Retinal pigment epithelial cell (primary cell): ENCODE data around the gene HAO2.
"Not testable (repeated sequence)": the region's sequence is repeated elsewhere in the genome, so short reads cannot be mapped to it uniquely, and the experiment has no call there.

Source experiments
- DNase-seq: peaks from one replicate; pipeline ENCODE4 v3.0.0-alpha.2; 2010; ENCODE audit warnings: low read depth
- H3K4me3 ChIP-seq: 2 replicates; pipeline ENCODE4 v1.5.1; 2011; ENCODE audit warnings: mild to moderate bottlenecking, low read length, control low read depth, moderate library complexity
- TF ChIP-seq, protein P1 (sequence below): conservative IDR thresholded peaks from 2 replicates; pipeline ENCODE4 v1.5.1; 2011; ENCODE audit warnings: low read depth, low read length, control low read depth, inconsistent platforms

HAO2 gene

DNA sequence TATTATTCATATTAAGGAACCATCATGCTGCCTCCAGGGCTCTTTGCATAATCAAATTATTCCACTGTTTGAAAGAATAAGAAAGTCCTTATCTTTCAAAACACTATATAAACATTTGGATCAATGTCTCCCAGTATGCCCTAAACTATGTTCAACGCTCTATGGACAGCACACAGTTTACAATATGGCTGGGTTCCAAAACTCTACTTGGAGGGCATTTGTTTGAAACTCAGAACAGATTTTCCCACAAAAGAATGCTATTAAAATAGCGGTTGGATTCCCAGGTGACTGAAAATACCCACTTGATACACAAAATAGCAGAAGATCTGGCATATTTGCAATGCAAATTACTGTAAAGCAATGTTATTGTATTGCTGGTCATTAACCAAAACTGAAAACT lies 3.2 kb downstream of the HAO2 start:
- TF ChIP-seq, protein P1, sequence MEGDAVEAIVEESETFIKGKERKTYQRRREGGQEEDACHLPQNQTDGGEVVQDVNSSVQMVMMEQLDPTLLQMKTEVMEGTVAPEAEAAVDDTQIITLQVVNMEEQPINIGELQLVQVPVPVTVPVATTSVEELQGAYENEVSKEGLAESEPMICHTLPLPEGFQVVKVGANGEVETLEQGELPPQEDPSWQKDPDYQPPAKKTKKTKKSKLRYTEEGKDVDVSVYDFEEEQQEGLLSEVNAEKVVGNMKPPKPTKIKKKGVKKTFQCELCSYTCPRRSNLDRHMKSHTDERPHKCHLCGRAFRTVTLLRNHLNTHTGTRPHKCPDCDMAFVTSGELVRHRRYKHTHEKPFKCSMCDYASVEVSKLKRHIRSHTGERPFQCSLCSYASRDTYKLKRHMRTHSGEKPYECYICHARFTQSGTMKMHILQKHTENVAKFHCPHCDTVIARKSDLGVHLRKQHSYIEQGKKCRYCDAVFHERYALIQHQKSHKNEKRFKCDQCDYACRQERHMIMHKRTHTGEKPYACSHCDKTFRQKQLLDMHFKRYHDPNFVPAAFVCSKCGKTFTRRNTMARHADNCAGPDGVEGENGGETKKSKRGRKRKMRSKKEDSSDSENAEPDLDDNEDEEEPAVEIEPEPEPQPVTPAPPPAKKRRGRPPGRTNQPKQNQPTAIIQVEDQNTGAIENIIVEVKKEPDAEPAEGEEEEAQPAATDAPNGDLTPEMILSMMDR = no peak
- no peak for DNase-seq
- H3K4me3 ChIP-seq = no peak overlapping the region

DNA sequence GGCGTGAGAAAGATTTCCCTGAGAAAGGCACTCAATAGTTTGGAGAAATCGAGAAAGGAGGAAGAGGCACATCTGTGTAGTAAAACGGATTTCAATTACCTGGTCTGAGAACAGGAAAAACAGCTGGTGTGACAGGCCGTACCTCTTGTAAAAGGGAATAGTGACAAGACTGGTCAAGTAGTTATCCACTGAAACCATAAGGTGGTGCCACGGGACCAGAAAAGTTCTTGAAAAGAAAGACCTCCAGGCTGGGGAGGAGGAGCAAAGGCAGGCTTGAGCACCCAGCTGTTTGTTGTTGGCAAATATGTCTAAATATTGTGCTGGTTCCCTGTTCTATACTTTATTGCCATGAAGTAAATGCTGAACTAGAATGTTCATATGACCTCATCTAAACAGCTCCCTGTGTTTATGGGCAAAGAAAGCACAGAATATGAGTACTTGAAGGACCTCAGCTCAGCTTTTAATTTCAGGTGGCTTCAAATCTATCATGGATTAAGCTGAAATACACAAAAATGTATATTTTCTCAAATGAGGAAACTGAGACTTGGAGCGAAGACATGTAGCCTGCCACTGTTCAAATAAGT lies 4.0 kb downstream of the HAO2 start:
- TF ChIP-seq, protein P1 = peak; percentile 4
- H3K4me3 ChIP-seq = no peak overlapping the region
- no peak for DNase-seq

DNA sequence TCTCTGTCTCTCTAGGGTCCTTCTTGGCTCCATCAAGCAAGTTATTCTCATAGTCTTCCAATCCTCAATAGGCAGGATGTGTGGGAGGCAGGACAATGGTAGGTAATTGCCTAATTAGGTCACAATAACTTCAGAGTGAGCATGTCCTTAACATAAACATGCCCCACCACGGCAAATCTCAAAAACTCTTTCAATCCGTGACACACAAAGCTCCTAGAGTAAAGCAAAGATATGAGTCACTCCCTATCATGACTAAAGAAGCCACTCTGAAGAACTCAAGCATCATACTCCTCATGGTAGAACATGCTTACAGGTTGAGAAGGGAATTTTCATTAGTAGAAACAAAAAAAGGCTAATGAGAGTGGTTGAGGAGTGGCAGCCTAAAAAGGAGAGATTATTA lies 4.9 kb downstream of the HAO2 start:
- TF ChIP-seq, protein P1 = no peak
- no peak overlapping the region for H3K4me3 ChIP-seq
- no peak for DNase-seq

DNA sequence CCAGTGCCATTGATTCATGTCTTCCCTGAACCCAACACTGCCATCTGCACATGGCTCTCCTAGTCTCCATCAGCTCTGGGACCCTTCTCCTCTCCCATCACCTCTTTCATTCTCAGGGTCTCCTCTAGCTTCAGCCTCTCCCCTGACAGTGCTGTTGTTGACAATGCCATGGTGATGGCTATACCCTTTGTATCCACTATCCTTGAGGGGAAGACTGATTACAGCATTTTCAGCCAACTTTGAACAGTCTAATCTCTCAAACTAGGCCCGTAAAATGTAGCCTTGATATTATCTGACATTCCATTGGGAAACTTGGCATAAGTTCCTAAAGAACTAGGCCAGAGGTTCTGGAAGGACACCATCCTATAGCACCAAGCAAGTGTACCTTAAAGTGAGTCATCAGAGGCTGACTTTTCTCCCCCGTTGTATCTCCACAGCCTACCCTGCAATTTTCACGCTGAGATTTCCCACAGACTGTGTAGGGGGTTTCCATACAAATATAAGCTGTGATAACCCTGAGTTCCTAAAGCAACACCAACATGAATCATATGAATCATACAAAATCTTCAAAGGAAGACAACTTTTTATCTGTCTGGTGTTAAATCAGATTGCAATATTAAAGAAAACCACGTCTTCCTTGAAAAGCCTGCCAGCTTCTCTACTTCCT lies 5.8 kb downstream of the HAO2 start:
- DNase-seq = no peak
- TF ChIP-seq, protein P1 = no peak
- H3K4me3 ChIP-seq = no peak overlapping the region

DNA sequence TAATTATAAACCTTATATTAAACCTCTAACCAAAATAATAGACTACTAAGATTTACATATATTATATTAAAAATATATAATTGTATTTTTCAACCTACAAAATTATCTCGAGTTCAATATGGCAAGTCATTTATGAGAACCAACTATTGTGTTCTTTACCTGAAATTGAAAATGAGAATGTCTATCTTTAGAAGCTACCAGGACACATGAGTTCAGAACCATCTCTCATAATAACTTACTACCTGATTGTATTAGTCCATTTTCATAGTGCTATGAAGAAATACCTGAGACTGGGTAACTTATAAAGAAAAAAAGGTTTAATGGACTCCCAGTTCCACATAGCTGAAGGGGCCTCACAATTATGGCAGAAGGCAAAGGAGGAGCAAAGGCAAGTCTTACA lies 6.8 kb downstream of the HAO2 start:
- TF ChIP-seq, protein P1 = no peak
- H3K4me3 ChIP-seq = no peak overlapping the region
- DNase-seq = no peak

DNA sequence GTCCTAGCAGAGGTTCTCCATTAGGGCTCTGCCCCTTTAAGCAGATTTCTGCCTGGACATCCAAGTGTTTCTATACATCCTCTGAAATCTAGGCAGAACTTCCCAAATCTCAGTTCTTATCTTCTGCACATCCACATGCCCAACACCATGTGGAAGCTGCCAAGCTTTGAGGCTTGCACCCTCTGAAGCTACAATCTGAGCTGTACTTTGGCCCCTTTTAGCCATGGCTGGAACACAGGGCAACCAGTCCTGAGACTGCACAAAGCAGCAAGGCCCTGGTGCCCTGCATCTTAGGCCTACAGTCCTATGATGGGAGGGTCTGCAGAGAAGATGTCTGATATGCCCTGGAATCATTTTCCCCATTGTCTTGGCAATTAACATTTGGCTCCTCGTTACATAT lies 8.0 kb downstream of the HAO2 start:
- DNase-seq = no peak
- TF ChIP-seq, protein P1 = no peak
- no peak overlapping the region for H3K4me3 ChIP-seq

DNA sequence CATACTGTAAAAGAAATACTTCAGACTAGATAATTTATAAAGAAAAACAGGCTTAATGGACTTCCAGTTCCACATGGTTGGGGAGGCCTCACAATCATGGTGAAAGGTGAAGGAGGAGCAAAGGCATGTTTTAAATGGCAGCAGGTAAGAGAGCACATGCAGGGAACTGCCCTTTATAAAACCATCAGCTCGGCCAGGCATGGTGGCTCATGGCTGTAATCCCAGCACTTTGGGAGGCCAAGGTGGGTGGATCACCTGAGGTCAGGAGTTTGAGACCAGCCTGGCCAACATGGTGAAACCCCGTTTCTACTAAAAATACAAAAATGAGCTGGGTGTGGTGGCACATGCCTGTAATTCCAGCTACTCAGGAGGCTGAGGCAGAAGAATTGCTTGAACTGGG lies 9.0 kb downstream of the HAO2 start:
- not testable (repeated sequence) for DNase-seq, H3K4me3 ChIP-seq
